Activated CD4-positive, CD25-positive, alpha-beta regulatory T cell (primary cell): ENCODE results near the gene CREB1.
A peak's percentile ranks its signal among the peaks of the same experiment; 100 is the strongest.
"Not testable (repeated sequence)": the region's sequence is repeated elsewhere in the genome, so short reads cannot be mapped to it uniquely, and the experiment has no call there.

Source experiments
- DNase-seq, 4 experiments: peaks; one replicate each; lab custom pipeline; 2025; lab: John Stamatoyannopoulos, UW

Gene CREB1

DNA sequence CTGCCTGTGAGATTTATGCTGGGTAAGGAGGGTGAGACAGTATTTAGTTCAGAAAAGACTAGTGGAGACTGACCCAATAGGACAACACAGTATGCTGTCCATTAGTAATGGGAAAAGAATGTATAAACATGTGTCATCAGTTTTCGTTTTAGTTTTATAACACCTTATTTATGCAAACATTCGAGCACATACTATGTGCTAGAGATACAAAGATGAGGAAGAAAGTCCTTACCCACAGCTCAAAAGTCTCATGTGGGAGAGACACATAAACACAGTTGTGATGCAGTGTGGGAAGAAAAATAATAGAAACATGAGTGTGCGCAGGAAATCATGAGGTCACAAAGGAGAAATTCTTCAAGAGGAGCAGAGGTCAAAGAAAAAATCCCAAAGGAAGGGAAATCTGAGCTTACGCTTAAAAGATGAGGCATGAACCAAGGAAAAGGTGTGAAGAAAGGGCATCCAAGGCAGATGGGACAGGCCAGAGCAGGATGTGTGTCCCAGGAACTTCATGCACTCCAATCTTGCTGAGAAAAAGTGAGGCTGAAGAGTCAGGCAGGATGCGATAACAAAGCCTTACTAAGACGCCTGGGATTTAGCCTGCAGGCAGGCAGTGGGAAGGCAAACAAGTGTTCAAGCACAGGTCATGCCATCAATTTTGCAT lies 87.4 kb downstream of the CREB1 start:
- no peak for DNase-seq

DNA sequence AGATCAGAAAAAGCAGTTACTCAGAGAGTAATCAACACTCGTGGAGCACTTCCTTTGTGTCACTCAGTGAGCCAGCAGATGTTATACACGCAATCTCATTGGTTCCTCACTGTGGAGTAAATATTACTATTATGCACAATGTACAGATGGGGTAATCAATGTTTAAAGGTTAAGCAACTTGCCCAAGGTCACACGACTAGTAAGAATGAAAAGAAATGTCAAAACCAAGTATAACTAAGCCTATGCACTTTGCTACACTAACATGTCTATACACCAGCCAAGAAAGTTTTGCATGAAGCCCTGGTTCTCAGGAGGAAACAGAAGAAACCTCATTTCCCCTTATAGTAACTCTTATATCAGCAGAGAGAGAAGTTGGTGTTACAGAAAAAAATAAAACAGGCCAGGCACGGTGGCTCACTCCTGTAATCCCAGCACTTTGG lies 90.0 kb downstream of the CREB1 start:
- no peak for DNase-seq

DNA sequence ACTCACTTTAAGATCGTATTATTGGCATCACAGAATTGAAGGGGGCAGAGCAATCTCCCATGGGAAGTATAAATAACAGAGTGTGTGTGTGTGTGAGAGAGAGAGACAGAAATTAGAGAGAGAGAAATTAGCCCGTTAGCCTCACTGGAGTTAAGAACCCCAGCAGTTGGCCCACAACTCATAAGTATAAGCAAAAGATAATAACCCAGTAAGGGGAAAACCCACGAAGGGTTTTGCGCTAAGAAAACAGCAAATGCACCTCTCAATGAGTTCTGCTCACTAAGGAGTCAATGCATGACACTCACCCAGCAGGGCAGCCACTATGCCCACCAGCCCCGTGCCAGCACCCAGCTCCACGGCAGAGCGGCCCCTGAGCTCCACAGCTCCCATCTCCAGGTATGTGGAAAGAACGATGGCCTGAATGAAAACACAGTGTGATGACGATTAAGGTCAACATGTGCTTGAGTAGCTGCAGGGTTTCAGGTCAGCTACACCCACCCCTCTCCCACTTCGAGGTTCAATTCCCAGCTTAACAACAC lies 91.8 kb downstream of the CREB1 start:
- DNase-seq: no peak

DNA sequence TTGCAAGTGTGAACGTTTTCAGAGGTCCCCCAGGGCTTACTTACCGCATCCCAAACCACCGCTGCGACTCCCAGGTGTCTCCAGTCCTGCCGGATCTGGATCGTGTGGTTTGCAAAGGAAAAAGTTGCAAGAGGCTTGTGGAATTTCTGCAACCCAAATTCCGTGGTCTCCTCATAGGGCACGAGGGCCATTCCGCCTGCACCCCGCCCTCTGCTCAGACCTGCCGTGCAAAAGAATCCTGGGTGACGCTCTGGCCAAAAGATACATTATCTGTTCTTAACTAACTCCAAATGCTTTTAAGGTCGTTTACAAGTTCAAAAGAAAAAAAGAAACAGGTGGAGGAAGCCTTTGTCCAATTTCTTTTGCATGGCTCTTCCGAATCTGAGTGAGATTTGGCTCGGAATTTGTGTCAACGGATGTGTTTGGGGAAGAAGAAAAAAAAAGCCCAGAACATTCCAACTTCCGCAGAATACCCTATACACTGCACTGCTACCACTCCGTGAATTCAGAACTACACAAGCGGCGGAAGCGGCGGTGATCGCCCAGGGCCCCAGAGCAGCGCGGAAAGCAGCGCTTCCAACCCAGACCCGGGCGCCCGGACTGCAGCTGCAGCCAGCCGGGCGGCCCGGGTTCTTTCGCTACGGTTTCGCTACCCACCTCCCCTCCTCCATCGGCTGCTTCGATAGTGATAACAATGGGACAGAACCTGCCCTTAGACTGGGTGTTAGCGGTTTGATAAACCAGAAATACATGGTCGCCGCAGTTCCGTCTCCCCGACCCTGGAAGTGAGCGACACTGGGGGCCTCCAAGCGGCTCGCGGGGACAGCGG lies 94.6 kb downstream of the CREB1 start:
- peak; percentile 17 to 51 (median 46) for DNase-seq

DNA sequence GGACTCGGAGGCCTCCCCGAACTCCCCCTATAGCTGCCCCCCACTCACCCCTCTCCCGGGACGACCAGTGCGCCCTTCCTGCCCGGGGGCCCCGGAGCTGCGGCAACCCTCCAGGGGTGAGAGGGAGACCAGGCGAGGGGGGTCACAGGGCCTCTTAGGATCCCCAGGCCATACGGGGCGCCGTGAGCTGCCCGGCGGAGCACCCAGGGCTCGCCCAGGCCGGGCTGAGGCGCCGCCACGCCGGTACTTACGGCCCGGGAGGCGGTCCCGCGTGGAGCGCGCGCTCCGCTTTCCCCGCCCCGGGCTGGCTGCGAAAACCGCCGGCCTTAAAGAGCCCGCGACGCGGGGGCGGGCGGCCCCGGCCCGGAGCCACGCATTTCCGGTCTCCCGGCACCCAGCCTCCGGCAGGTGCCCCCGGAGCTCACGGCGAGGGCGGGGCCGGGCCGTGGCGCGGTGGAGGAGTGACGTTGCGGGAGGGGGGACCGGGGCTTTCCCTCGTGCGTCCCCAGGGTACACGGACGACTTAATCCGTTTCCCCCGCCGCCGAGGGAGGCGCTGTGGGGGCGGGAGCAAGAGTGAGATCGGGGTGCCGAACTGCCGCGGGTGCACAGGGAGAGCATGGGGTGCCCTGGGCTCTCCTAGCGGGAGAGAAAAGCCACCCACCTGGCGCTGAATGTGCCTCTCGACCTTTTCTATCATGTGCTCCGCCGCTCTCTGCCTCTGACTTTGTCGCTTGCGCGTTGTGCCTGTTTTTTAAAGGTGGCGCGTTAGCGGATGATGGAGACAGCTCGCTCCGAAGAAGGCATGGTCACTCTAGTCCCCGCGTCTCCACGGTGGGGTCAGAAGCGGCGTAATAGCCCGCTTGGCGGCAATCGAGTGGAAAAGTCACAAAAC lies 95.5 kb downstream of the CREB1 start, which contains the start of gene METTL21A:
TSS of gene METTL21A (minus strand) at position 381 of the 894 bp plus-strand sequence. CDS start 1,019 bp downstream, outside the sequence.
- peak; percentile 86 to 95 (median 87) for DNase-seq

DNA sequence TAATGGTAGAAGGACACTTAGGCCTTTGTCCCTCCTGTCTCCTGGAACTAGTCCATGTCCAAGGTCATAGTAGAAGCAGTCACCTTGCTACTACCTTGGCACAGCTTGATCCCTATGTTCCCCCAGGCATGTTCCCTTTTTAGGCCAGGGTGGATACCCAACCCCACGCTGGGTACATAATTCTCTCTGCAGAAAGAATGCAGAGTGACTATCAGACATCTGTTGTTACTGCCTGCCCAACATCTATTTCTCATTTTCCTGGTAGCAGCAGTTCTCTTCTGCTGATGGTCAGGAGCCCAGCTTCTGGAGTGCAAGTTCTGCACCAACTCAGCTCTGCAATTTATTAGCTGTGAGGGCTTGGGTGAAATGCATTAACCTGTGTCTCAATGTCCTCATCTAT lies 99.8 kb downstream of the CREB1 start:
- DNase-seq: no peak

DNA sequence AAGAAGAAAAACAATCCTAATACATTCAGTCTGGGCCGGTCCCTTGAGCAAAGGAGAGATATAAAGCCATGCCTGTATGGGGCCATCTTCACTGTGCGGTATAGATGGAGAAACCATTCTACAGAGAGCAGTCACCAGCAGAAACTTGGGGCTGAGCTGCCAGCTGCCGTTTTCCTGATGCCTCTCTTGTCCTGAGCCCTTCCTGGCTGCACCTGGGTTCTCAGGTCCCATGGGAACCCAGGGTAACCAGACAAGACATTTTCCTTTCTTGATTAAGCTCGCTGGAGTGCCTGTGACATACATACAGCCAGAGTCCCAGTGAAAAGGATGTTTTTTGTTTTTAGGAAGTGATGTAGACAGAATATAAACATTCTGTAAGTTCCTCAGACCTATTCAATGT lies 100.7 kb downstream of the CREB1 start:
- no peak for DNase-seq

DNA sequence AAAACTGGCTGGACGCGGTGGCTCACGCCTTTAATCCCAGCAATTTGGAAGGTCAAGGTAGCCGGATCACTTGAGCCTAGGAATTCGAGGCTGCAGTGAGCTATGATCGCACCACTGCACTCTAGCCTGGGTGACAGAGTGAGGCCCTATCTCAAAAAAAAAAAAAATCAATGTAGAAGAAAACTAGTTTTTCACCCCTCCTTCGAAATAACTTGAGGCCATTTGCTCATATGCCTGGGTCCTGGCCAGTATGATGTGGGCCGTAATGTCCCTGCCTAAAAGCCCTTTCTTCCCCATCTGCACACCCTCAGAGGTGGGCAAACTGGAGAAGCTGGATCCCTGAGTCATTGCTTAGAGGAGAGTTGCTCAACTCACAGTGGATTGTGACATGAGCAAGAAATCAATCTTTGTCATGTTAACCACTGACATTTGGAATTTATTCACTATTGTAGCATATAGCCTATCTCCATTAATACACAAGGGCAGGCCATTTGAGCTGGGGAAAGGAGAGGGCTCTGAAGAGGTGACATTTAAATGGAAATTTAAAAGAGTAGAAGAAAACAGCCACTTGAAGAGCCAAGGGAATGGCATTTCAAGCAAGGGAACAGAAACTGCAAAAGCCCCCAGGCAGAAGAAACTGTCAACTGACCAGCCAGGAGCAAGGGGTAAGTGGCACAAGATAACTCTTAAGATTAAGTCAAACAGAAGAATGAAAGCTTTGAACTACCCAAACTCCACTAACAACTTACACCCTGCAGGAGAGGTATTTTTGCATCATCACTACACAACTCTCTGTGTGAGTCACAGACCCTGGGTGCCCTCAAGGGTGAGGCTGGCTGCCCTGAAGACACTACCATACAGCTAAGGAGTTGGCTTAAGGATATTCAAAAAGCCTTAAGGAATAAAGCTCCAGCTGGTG lies 103.1 kb downstream of the CREB1 start:
- no peak for DNase-seq

DNA sequence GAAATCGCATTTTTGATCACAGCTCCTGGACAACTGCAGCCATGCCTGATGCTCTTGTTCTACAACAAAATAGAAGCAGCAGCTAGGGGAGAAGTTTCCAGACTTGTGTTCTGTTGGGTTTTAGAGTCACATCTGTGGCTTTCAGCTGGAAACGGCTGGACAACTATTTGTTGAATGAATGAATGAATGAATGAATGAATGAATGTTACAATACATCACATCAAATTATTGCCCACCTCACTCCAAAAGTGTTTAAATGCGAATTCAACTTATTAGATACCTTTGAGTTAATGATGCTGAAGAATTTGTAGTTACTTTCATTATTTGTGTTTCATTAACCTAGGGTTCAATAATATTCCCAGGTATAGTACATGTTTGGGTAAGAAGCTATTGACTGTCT lies 103.9 kb downstream of the CREB1 start:
- no peak for DNase-seq

DNA sequence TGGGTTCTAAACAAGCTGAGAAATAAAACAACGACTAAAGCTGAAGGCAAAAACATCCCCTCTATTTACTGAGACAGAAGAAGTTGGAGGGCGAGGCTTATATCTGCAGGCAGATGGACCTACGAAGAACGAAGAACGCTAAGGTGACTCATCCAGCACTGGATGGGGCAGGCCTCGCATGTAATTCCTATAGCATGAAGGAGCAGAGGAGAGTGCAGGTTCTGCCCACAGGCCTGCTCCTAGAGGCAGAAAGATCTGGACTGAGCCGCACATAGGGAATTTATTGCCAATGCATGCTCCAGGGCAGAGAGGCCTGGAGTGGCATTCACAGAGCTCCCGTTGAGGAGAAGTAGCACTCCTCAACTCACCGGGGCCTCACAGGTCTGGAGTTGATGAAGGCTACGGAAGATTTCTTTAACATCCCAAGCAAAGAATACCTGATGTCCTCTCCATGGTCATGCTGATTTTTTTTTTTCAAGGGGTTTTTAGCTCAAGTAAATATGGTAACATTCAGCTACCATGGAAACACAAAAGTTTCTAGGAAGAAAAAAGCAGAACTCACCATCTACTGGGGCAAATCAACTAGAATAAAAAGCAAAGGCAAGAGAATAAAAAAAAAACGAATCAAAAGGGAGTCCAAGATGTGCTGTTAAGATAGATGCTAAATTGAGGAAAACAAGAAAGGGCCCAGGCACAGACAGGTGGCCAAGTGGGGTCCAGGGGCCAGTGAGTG lies 105.9 kb downstream of the CREB1 start:
- no peak for DNase-seq

DNA sequence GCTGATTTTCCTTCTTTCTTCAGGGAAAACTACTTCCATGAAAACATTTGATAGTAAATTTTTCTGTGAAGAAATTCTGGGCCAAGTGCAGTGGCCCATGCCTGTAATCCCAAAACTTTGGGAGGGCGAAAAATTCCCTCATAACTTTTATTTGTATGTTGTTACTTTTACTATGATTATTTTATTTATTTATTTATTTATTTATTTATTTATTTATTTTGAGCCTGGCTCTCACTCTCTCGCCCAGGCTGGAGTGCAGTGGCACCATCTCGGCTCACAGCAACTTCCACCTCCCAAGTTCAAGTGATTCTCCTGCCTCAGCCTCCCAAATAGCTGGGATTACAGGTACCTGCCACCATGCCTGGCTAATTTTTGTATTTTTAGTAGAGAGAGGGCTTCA lies 109.5 kb downstream of the CREB1 start:
- DNase-seq: not testable (repeated sequence)

DNA sequence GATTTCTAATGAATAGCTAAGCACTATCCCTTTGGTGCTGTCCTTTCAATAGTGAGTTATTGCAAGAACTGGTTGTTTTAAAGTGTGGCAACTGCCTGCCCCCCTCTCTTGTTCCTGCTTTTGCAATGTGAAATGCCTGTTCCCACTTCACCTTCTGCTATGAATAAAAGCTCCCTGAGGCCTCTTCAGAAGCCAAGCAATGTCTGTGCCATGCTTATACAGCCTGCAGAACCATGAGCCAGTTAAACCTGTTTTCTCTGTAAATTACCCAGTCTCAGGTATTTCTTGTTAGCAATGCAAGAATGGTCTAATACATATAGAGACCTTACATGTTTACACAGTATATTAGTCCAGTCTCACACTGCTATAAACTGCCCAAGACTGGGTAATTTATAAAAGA lies 110.4 kb downstream of the CREB1 start:
- DNase-seq: no peak

DNA sequence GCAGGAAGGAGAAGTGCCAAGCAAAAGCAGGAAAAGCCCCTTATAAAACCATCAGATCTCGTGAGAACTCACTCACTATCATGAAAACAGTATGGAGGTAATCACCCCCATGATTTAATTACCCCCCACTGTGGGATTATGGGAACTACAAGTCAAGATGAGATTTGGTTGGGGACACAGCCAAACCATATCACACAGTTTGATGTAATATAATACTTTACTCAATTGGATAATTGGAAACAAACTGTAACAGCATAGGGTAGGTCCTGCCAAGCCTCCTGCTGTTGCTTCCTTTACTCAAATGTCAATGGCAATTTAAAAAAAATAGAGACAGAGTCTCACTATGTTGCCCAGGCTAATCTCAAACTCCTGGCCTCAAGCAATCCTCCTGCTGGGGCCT lies 110.9 kb downstream of the CREB1 start:
- no peak for DNase-seq

DNA sequence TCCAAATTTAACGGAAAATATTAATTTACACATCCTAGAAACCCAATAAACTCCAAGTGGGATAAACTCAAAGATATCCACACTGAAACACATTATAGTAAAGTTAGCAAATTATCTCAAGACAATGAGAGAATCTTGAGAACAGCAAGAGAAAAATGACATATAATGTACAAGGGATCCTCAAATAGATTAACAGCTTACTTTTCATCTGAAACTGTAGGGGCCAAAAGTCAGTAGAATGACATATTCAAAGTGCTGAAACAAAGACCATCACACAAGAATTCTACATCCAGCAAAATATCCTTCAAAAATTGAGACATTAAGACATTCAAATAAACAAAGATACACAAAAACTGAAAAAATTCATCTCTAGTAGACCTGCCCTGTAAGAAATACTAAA lies 114.1 kb downstream of the CREB1 start:
- DNase-seq: no peak

DNA sequence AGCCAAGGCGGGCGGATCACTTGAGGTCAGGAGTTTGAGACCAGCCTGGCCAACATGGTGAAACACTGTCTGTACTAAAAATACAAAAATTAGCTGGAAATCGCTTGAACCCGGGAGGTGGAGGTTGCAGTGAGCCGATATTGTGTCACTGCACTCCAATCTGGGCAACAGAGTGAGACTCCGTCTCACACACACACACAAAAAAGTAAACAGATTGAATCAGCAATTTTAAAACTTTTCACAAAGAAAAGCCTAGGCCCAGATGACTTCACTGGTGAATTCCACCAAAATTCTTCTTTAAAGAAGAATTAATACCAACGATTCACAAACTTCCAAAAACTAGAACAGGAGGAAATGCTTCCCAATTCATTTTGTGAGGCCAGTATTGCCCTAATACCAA lies 116.8 kb downstream of the CREB1 start:
- not testable (repeated sequence) for DNase-seq
